ENCODE data around the gene DIO3. TPM values are rescaled to one million over a fixed set of nuclear protein-coding genes. Genes with fewer than 3 reads are reported as not detected.

Gene DIO3
- polyA plus RNA-seq, 3 donors = not detected

DNA sequence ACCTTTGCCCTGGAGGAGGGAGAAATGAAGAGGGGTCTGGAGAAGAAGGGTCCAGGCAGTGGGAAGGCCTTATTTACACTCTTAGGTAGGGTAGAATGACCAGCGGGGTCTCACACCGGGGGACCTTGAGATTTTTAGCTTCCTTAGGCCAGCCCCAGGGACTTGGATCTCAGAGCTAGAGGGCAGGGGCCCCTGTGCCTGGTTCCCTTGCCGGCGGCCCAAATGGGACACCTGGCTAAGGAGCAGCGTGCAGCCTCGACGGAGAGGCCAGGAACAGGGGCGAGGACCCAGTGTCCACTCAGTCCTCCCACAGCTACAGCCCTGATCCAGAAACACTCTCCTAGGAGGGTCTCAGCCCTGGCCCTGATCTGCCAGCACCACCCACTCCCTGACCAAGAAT, 41.8 kb downstream of the DIO3 start:
- WGBS (ENCODE audit: insufficient coverage) = 88% methylated on average over 8 of the region's 8 CpGs
- peaks cover 8 to 21% (median 8%) of the 10 kb centered on the region in 3 donors for H3K27me3 Mint-ChIP-seq (ENCODE audit: low read depth in 3 of 3)
- no peak overlapping the region for H3K4me3 Mint-ChIP-seq
- no peaks in the 10 kb centered on the region for H4K20me1 ChIP-seq (ENCODE audit: insufficient read depth, low read length)
- peaks cover 0 to under 1% of the 10 kb centered on the region in 2 donors for H3K27me3 ChIP-seq (ENCODE audit: control insufficient read depth in 2 of 2, insufficient read depth in 2 of 2, low read length in 2 of 2)
- TF ChIP-seq, protein P1, sequence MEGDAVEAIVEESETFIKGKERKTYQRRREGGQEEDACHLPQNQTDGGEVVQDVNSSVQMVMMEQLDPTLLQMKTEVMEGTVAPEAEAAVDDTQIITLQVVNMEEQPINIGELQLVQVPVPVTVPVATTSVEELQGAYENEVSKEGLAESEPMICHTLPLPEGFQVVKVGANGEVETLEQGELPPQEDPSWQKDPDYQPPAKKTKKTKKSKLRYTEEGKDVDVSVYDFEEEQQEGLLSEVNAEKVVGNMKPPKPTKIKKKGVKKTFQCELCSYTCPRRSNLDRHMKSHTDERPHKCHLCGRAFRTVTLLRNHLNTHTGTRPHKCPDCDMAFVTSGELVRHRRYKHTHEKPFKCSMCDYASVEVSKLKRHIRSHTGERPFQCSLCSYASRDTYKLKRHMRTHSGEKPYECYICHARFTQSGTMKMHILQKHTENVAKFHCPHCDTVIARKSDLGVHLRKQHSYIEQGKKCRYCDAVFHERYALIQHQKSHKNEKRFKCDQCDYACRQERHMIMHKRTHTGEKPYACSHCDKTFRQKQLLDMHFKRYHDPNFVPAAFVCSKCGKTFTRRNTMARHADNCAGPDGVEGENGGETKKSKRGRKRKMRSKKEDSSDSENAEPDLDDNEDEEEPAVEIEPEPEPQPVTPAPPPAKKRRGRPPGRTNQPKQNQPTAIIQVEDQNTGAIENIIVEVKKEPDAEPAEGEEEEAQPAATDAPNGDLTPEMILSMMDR (IDR thresholded peaks at IDR 0.05) = no peak
- H2AFZ ChIP-seq (ENCODE audit: insufficient read depth, low read depth, low read length, poor library complexity, severe bottlenecking) = no peak overlapping the region
- H3K4me2 ChIP-seq (replicated peaks; ENCODE audit: extremely low read depth, low read length, poor library complexity, severe bottlenecking) = no peak overlapping the region
- H3K79me2 ChIP-seq (ENCODE audit: insufficient read depth, low read length) = no peaks in the 10 kb centered on the region
- H3K9me3 ChIP-seq (replicated peaks in 1 of 2; ENCODE audit: control insufficient read depth in 1 of 2, insufficient read depth in 1 of 2, low read length in 2 of 2) = no peaks in the 10 kb centered on the region
- H3K9me3 Mint-ChIP-seq = peaks cover 0 to 13% (median 7%) of the 10 kb centered on the region in 7 donors
- no peak overlapping the region for H3K27ac Mint-ChIP-seq
- H3K36me3 ChIP-seq (replicated peaks in 1 of 2; ENCODE audit: control insufficient read depth in 1 of 2, insufficient read depth in 2 of 2, low read length in 2 of 2) = no peaks in the 10 kb centered on the region
- no peak for DNase-seq
- no peaks in the 10 kb centered on the region for H3K36me3 Mint-ChIP-seq
- H3K4me3 ChIP-seq (replicated peaks in 1 of 3; ENCODE audit: low read depth in 2 of 3, low read length in 3 of 3) = no peak overlapping the region
- H3K4me1 Mint-ChIP-seq = no peaks in the 10 kb centered on the region
- no peak overlapping the region for H3K27ac ChIP-seq (ENCODE audit: low read depth in 1 of 2, low read length in 2 of 2)
- H3K9ac ChIP-seq (ENCODE audit: insufficient read depth, low read length, poor library complexity, severe bottlenecking) = no peak overlapping the region
- H3K4me1 ChIP-seq (ENCODE audit: control insufficient read depth in 1 of 2, insufficient read depth in 2 of 2, low read length in 2 of 2) = no peaks in the 10 kb centered on the region
- intact Hi-C loops (cut with micrococcal nuclease) = no loop called here

- H3K4me1 ChIP-seq (ENCODE audit: control insufficient read depth in 1 of 2, insufficient read depth in 2 of 2, low read length in 2 of 2) = no peaks in the 10 kb centered on the region
- no peak for DNase-seq
- H3K36me3 Mint-ChIP-seq = no peaks in the 10 kb centered on the region
- H3K79me2 ChIP-seq (ENCODE audit: insufficient read depth, low read length) = no peaks in the 10 kb centered on the region
- 95% methylated on average over 3 of the region's 9 CpGs for WGBS (ENCODE audit: insufficient coverage)
- peaks cover 0 to 5% of the 10 kb centered on the region in 2 donors for H3K27me3 ChIP-seq (ENCODE audit: control insufficient read depth in 2 of 2, insufficient read depth in 2 of 2, low read length in 2 of 2)
- no peak overlapping the region for H3K9ac ChIP-seq (ENCODE audit: insufficient read depth, low read length, poor library complexity, severe bottlenecking)
- H3K4me2 ChIP-seq (replicated peaks; ENCODE audit: extremely low read depth, low read length, poor library complexity, severe bottlenecking) = no peak overlapping the region
- no peak overlapping the region for H2AFZ ChIP-seq (ENCODE audit: insufficient read depth, low read depth, low read length, poor library complexity, severe bottlenecking)
- H3K27ac Mint-ChIP-seq = no peak overlapping the region
- H3K27ac ChIP-seq (ENCODE audit: low read depth in 1 of 2, low read length in 2 of 2) = no peak overlapping the region
- peaks cover 0 to 4% (median 0%) of the 10 kb centered on the region in 7 donors for H3K9me3 Mint-ChIP-seq
- H3K4me1 Mint-ChIP-seq = no peaks in the 10 kb centered on the region
- peaks cover 14 to 29% (median 14%) of the 10 kb centered on the region in 3 donors for H3K27me3 Mint-ChIP-seq (ENCODE audit: low read depth in 3 of 3)
- H3K4me3 Mint-ChIP-seq = no peak overlapping the region
- H3K36me3 ChIP-seq (replicated peaks in 1 of 2; ENCODE audit: control insufficient read depth in 1 of 2, insufficient read depth in 2 of 2, low read length in 2 of 2) = no peaks in the 10 kb centered on the region
- intact Hi-C loops (cut with micrococcal nuclease) = no loop called here
- H3K9me3 ChIP-seq (replicated peaks in 1 of 2; ENCODE audit: control insufficient read depth in 1 of 2, insufficient read depth in 1 of 2, low read length in 2 of 2) = no peaks in the 10 kb centered on the region
- TF ChIP-seq, protein P1 (IDR thresholded peaks at IDR 0.05) = no peak
- H4K20me1 ChIP-seq (ENCODE audit: insufficient read depth, low read length) = no peaks in the 10 kb centered on the region
- H3K4me3 ChIP-seq (replicated peaks in 1 of 3; ENCODE audit: low read depth in 2 of 3, low read length in 3 of 3) = no peak overlapping the region
These were observed 43.1 kb downstream of the DIO3 start for GRCh38 chr14:101604228-101604934.

All from CD14-positive monocyte (primary cell).